Measurements from ENCODE around the gene CD3G.

Gene CD3G

DNA sequence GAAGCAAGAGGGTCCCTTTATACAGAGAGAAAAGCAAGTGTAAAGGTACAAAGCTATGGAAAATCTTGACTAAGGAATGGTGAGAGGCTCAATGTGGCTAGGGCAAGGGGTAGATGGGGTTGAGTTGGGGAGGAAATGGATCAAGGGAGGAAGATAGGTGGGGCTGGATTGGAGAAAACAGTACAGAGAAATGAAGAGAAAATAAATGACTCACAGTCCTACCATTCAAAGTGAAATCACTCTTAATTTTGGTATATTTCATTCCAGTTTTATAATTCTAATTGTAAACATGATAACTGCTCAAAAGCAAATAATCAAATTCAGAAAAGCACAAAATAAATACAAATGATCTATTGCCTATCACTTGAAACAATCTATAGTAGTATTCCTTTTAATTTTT lies 31.8 kb downstream of the CD3G start:
- H3K4me1 ChIP-seq (ENCODE audit: low read depth, poor library complexity, severe bottlenecking) = peaks cover 5% of the 10 kb centered on the region
- no peak overlapping the region for H3K27ac ChIP-seq
- no peaks in the 10 kb centered on the region for H3K79me2 ChIP-seq (ENCODE audit: insufficient read depth, low read depth)
- 0 out of 2 replicates have a peak, but pooled peaks cover 3% of the 10 kb centered on the region for H4K20me1 ChIP-seq (ENCODE audit: insufficient read depth)
- no peaks in the 10 kb centered on the region for H3K27me3 ChIP-seq (ENCODE audit: insufficient read depth, low read depth)
- no peak overlapping the region for H2AFZ ChIP-seq (ENCODE audit: low read depth)
- no peaks in the 10 kb centered on the region; the same call in 1 of the 2 replicates for H3K36me3 ChIP-seq (ENCODE audit: insufficient read depth)
- H3K4me2 ChIP-seq = no peak overlapping the region
- no peak overlapping the region for H3K4me3 ChIP-seq (IDR thresholded peaks at IDR 0.05; ENCODE audit: insufficient read depth, low read depth, low read length)
- no peak overlapping the region for H3K9ac ChIP-seq
- TF ChIP-seq, protein P1, sequence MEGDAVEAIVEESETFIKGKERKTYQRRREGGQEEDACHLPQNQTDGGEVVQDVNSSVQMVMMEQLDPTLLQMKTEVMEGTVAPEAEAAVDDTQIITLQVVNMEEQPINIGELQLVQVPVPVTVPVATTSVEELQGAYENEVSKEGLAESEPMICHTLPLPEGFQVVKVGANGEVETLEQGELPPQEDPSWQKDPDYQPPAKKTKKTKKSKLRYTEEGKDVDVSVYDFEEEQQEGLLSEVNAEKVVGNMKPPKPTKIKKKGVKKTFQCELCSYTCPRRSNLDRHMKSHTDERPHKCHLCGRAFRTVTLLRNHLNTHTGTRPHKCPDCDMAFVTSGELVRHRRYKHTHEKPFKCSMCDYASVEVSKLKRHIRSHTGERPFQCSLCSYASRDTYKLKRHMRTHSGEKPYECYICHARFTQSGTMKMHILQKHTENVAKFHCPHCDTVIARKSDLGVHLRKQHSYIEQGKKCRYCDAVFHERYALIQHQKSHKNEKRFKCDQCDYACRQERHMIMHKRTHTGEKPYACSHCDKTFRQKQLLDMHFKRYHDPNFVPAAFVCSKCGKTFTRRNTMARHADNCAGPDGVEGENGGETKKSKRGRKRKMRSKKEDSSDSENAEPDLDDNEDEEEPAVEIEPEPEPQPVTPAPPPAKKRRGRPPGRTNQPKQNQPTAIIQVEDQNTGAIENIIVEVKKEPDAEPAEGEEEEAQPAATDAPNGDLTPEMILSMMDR (conservative IDR thresholded peaks at IDR 0.05; ENCODE audit: low read depth, low read length) = no peak

DNA sequence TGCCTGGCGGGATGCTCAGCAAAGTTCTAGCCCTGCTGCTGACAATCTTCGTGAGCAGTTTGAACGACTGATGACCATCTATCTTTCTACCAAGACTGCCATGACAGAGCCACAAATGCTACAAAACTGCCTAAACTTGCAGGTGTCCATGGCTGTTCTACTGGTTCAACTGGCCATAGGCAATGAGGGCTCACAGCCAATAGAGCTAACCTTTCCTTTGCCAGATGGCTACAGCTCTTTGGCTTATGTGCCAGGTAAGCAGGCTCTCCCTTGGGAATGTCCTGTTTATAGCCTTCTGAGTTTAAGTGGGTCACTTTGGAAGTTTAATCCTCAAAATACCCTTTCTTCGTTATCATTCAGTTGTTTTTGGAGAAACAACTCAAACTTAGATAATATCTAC lies 35.4 kb downstream of the CD3G start:
- TF ChIP-seq, protein P1 (conservative IDR thresholded peaks at IDR 0.05; ENCODE audit: low read depth, low read length) = no peak
- H3K4me3 ChIP-seq (IDR thresholded peaks at IDR 0.05; ENCODE audit: insufficient read depth, low read depth, low read length) = no peak overlapping the region
- H3K9ac ChIP-seq = no peak overlapping the region
- no peak overlapping the region for H3K4me2 ChIP-seq
- H2AFZ ChIP-seq (ENCODE audit: low read depth) = no peak overlapping the region
- H3K27ac ChIP-seq = no peak overlapping the region
- no peaks in the 10 kb centered on the region for H3K79me2 ChIP-seq (ENCODE audit: insufficient read depth, low read depth)
- no peaks in the 10 kb centered on the region for H3K27me3 ChIP-seq (ENCODE audit: insufficient read depth, low read depth)
- no peaks in the 10 kb centered on the region for H3K36me3 ChIP-seq (ENCODE audit: insufficient read depth)
- no peaks in the 10 kb centered on the region for H4K20me1 ChIP-seq (ENCODE audit: insufficient read depth)
- no peaks in the 10 kb centered on the region for H3K4me1 ChIP-seq (ENCODE audit: low read depth, poor library complexity, severe bottlenecking)

DNA sequence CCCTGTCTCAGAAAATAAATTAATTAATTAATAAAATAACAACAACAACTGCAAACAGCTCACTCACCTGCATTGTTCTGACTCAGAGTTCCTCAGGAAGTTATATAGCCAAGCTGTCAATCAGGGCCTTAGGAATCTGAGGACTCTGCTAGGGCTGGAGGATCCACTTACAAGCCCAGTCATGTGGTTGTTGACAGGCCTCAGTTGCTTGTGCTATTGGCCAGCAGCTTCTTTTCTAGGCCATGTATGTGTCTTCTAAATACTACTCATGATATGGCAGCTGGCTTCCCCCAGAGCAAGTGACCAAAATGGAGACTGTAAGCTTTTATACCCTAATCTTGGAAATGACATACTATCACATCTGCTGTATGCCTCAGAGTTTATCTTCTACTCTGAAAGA lies 36.4 kb downstream of the CD3G start:
- no peaks in the 10 kb centered on the region for H3K36me3 ChIP-seq (ENCODE audit: insufficient read depth)
- no peak overlapping the region for H3K9ac ChIP-seq
- no peak overlapping the region for H3K27ac ChIP-seq
- H3K4me3 ChIP-seq (IDR thresholded peaks at IDR 0.05; ENCODE audit: insufficient read depth, low read depth, low read length) = no peak overlapping the region
- H2AFZ ChIP-seq (ENCODE audit: low read depth) = no peak overlapping the region
- H3K4me1 ChIP-seq (ENCODE audit: low read depth, poor library complexity, severe bottlenecking) = no peaks in the 10 kb centered on the region
- H3K4me2 ChIP-seq = no peak overlapping the region
- no peaks in the 10 kb centered on the region for H3K27me3 ChIP-seq (ENCODE audit: insufficient read depth, low read depth)
- H4K20me1 ChIP-seq (ENCODE audit: insufficient read depth) = no peaks in the 10 kb centered on the region
- TF ChIP-seq, protein P1 (conservative IDR thresholded peaks at IDR 0.05; ENCODE audit: low read depth, low read length) = no peak
- no peaks in the 10 kb centered on the region for H3K79me2 ChIP-seq (ENCODE audit: insufficient read depth, low read depth)

GRCh38 chr11:118382954-118383353 lies 38.8 kb downstream of the CD3G start:
- Histone ChIP-seq H3K9ac (no peak overlapping the region), H3K4me3 (IDR thresholded peaks at IDR 0.05; ENCODE audit: insufficient read depth, low read depth, low read length) (no peak overlapping the region), H3K4me1 (ENCODE audit: low read depth, poor library complexity, severe bottlenecking) (no peaks in the 10 kb centered on the region), H3K4me2 (no peak overlapping the region), H2AFZ (ENCODE audit: low read depth) (no peak overlapping the region), H3K27me3 (ENCODE audit: insufficient read depth, low read depth) (no peaks in the 10 kb centered on the region), H3K79me2 (ENCODE audit: insufficient read depth, low read depth) (no peaks in the 10 kb centered on the region), H4K20me1 (ENCODE audit: insufficient read depth) (no peaks in the 10 kb centered on the region), H3K27ac (no peak overlapping the region), H3K36me3 (ENCODE audit: insufficient read depth) (peaks cover 3% of the 10 kb centered on the region; the same call in 1 of the 2 replicates)
- TF ChIP-seq, protein P1 (conservative IDR thresholded peaks at IDR 0.05; ENCODE audit: low read depth, low read length) = no peak

Data from KMS-11 (cell line).